Ovary (tissue), 9 donors: ENCODE measurements around the gene CXCL14. TPM values are rescaled to one million over a fixed set of nuclear protein-coding genes. Genes with fewer than 3 reads are reported as not detected.

ENCODE experiments used
- DNase-seq, 5 donors: peaks; one replicate each; pipeline ENCODE4 v3.0.0-alpha.2; 2019 to 2020
- H3K27ac ChIP-seq, 2 donors: fragments of 200-600 bp; one replicate each; pipeline versions ENCODE4 v1.5.1 to v1.8.0; 2019 to 2022
- H3K27me3 ChIP-seq: fragments of 200-600 bp; one replicate; pipeline ENCODE4 v1.8.0; 2022
- H3K36me3 ChIP-seq: fragments of 200-600 bp; sonication (generic); one replicate; pipeline ENCODE4 v1.5.1; 2019
- H3K4me1 ChIP-seq: one replicate; pipeline ENCODE4 v1.8.1; 2013; ENCODE audit warnings: mild to moderate bottlenecking, moderate library complexity; ENCODE audit not compliant: insufficient read depth
- H3K4me3 ChIP-seq: fragments of 200-600 bp; sonication (generic); one replicate; pipeline ENCODE4 v1.5.1; 2017
- H3K9me3 ChIP-seq, 2 donors: fragments of 200-600 bp in 1 of 2; sonication (generic) in 1 of 2; one replicate each; pipeline versions ENCODE4 v1.5.1 to v1.8.1; 2013 to 2019; ENCODE audit warnings: mild to moderate bottlenecking in 1 of 2, moderate library complexity in 1 of 2
- CTCF ChIP-seq, 3 donors: fragments of 450-650 bp in 2 of 3; fragments of 200-600 bp in 1 of 3; IDR thresholded peaks; one replicate each; pipeline versions ENCODE4 v1.5.1 to v1.8.0; 2016 to 2022; ENCODE audit warnings: antibody characterized with exemption in 3 of 3, mild to moderate bottlenecking in 1 of 3
- EP300 ChIP-seq: sonication (generic); formaldehyde crosslinking; IDR thresholded peaks from one replicate; pipeline ENCODE4 v1.6.1; 2017; ENCODE audit warnings: antibody characterized with exemption
- POLR2A ChIP-seq: fragments of 450-650 bp; IDR thresholded peaks from one replicate; pipeline ENCODE4 v1.6.1; 2017; ENCODE audit warnings: antibody characterized with exemption, mild to moderate bottlenecking, moderate library complexity
- WGBS, 3 donors: extraction: QIAGEN DNeasy Blood & Tissue Kit in 1 of 3; methylation state at CpG; one replicate each; pipeline versions ENCODE4 v1.1.5 to v1.1.7; 2013 to 2017; 5-methylcytosine and 5-hydroxymethylcytosine counted together
- intact Hi-C, 4 donors: fragments of 100-400 bp; cut with DNase I; formaldehyde crosslinking; loops; one replicate each; pipeline versions ENCODE4 v1.11.0 to v1.15.1; 2022 to 2023
- polyA plus RNA-seq, 2 donors: library from polyadenylated mRNA; stranded (reverse); fragments of 200-250 nt in 1 of 2; fragments of 350-450 nt in 1 of 2; fragmentation: Illumina TruSeq in 1 of 2; extraction: RNeasy Lipid Tissue Mini Kit (QIAGEN cat#74804) in 1 of 2; gene quantifications; one replicate each; pipeline ENCODE4 v1.2.3, GENCODE V29; 2013 to 2014
- total RNA-seq, 7 donors: library from RNA; depleted of rRNA in 2 of 7; stranded (reverse); fragments of >200 nt in 2 of 7; fragmentation: NEBNext Ultra II Directional in 3 of 7; extraction: Animal tissue kit (Norgen Biotek cat#: 25700) in 3 of 7; gene quantifications; one replicate each; pipeline versions ENCODE4 v1.1.0 to v1.2.4, GENCODE V29; 2016 to 2023
- donor health status: DM: no; HTN: no; CAD: no; lungs with moderate emphysema.
- donor health status: DM: no; HTN: no; CAD: no.
- donor health status: Bipolar disorder and iron deficiency.
- donor health status: DM: yes; HTN: yes; CAD: no.
- donor health status: DM: no; HTN: no; CAD: no.
- donor health status: DM: yes; HTN: yes; CAD: no.

The CXCL14 gene
- total and polyA plus RNA-seq, 9 donors: 0.10 to 23.3 (median 2.8) TPM

GRCh38 chr5:135608761-135609443 lies 30.1 kb upstream of the CXCL14 start:
- intact Hi-C loops: no loop called here
- Histone ChIP-seq H3K27ac (no peak overlapping the region), H3K4me1 (no peaks in the 10 kb centered on the region), H3K4me3 (no peak overlapping the region), H3K36me3 (no peaks in the 10 kb centered on the region), H3K9me3 (no peaks in the 10 kb centered on the region), H3K27me3 (no peaks in the 10 kb centered on the region)
- WGBS, 3 donors: 79 to 84% (median 83%) methylated on average over 4 of the region's 4 CpGs
- TF ChIP-seq CTCF (IDR thresholded peaks at IDR 0.05) (no peak), EP300 (no peak), POLR2A (no peak)
- no peak for DNase-seq

GRCh38 chr5:135608361-135608760 lies 29.6 kb upstream of the CXCL14 start:
- H3K9me3 ChIP-seq: no peaks in the 10 kb centered on the region
- no peak for DNase-seq

GRCh38 chr5:135606431-135606830 lies 27.6 kb upstream of the CXCL14 start:
- no peaks in the 10 kb centered on the region for H3K4me1 ChIP-seq
- WGBS, 3 donors: 73 to 81% (median 74%) methylated on average over 2 of the region's 2 CpGs
- no peak for TF ChIP-seq POLR2A
- TF ChIP-seq CTCF (IDR thresholded peaks at IDR 0.05): no peak
- no peak for TF ChIP-seq EP300
- H3K27me3 ChIP-seq: no peaks in the 10 kb centered on the region
- no peak for DNase-seq
- H3K4me3 ChIP-seq: no peak overlapping the region
- intact Hi-C loops: no loop called here
- H3K27ac ChIP-seq: no peak overlapping the region
- no peaks in the 10 kb centered on the region for H3K9me3 ChIP-seq
- no peaks in the 10 kb centered on the region for H3K36me3 ChIP-seq

More at GRCh38 chr5:135608361-135608760, 29.6 kb upstream of the CXCL14 start:
- 71 to 73% (median 71%) methylated on average over 4 of the region's 4 CpGs for WGBS, 3 donors
- H3K36me3 ChIP-seq: no peaks in the 10 kb centered on the region
- H3K27ac ChIP-seq: no peak overlapping the region
- H3K4me1 ChIP-seq: no peaks in the 10 kb centered on the region
- no peak overlapping the region for H3K4me3 ChIP-seq
- H3K27me3 ChIP-seq: no peaks in the 10 kb centered on the region
- TF ChIP-seq EP300 (no peak), POLR2A (no peak), CTCF (IDR thresholded peaks at IDR 0.05) (no peak)
- intact Hi-C loops: no loop called here

GRCh38 chr5:135605221-135605620 lies 26.4 kb upstream of the CXCL14 start:
- DNase-seq: no peak
- H3K4me1 ChIP-seq: no peaks in the 10 kb centered on the region
- H3K27me3 ChIP-seq: no peaks in the 10 kb centered on the region
- no peak overlapping the region for H3K4me3 ChIP-seq
- H3K9me3 ChIP-seq: no peaks in the 10 kb centered on the region
- no peak for TF ChIP-seq CTCF (IDR thresholded peaks at IDR 0.05)
- TF ChIP-seq POLR2A: no peak
- TF ChIP-seq EP300: no peak
- no peak overlapping the region for H3K27ac ChIP-seq
- 68 to 73% (median 72%) methylated on average over 2 of the region's 2 CpGs for WGBS, 3 donors
- H3K36me3 ChIP-seq: no peaks in the 10 kb centered on the region
- intact Hi-C loops: no loop called here
